CD4-positive, CD25-positive, alpha-beta regulatory T cell (primary cell): ENCODE results near the gene CALHM3. TPM values are rescaled to one million over a fixed set of nuclear protein-coding genes. Genes with fewer than 3 reads are reported as not detected.

Source experiments
- ATAC-seq, 2 donors: fragments of 150-1000 bp; cut with Tn5 transposase; one replicate each; pipeline ENCODE4 v1.10.0; 2021; ENCODE audit warnings: low read depth in 2 of 2, moderate number of reproducible peaks in 2 of 2, moderate library complexity in 1 of 2
- DNase-seq, 3 donors: peaks; one replicate each; pipeline versions ENCODE4 v3.0.0 to v3.0.0-alpha.2; 2012 to 2022; ENCODE audit warnings: mixed read lengths in 1 of 3
- H3K27ac ChIP-seq: one replicate; pipeline ENCODE4 v1.7.0; 2013; ENCODE audit warnings: mild to moderate bottlenecking, low read length; ENCODE audit not compliant: insufficient read depth, poor library complexity, severe bottlenecking
- H3K27me3 ChIP-seq: one replicate; pipeline ENCODE4 v1.7.0; 2013; ENCODE audit warnings: low read length; ENCODE audit not compliant: control insufficient read depth, insufficient read depth
- H3K36me3 ChIP-seq: one replicate; pipeline ENCODE4 v1.7.0; 2013; ENCODE audit warnings: mild to moderate bottlenecking, low read length, moderate library complexity; ENCODE audit not compliant: control insufficient read depth, insufficient read depth
- H3K4me1 ChIP-seq: 2 replicates; pipeline ENCODE4 v1.7.0; 2013; ENCODE audit warnings: mild to moderate bottlenecking, low read length; ENCODE audit not compliant: insufficient read depth, control insufficient read depth, poor library complexity, severe bottlenecking
- H3K4me3 ChIP-seq: one replicate; pipeline ENCODE4 v1.7.0; 2013; ENCODE audit warnings: low read depth, mild to moderate bottlenecking, low read length, moderate library complexity
- H3K9me3 ChIP-seq, 2 experiments: 1 replicate in 1 of 2; 2 replicates in 1 of 2; pipeline ENCODE4 v1.7.0; 2013; ENCODE audit warnings: low read length in 2 of 2, mild to moderate bottlenecking in 1 of 2, moderate library complexity in 1 of 2; ENCODE audit not compliant: control insufficient read depth in 2 of 2
- H3K27ac Mint-ChIP-seq, 3 donors: one replicate each; pipeline ENCODE4 v1.8.0; 2020 to 2022; ENCODE audit warnings: mild to moderate bottlenecking in 3 of 3, mixed read lengths in 3 of 3, moderate library complexity in 2 of 3
- H3K27me3 Mint-ChIP-seq: one replicate; pipeline ENCODE4 v1.8.0; 2022; ENCODE audit warnings: mild to moderate bottlenecking, mixed read lengths
- H3K36me3 Mint-ChIP-seq: one replicate; pipeline ENCODE4 v1.8.0; 2020; ENCODE audit warnings: mixed read lengths
- H3K4me1 Mint-ChIP-seq, 4 donors: one replicate each; pipeline ENCODE4 v1.8.0; 2020 to 2022; ENCODE audit warnings: mixed read lengths in 4 of 4, mild to moderate bottlenecking in 1 of 4
- H3K4me3 Mint-ChIP-seq, 4 donors: one replicate each; pipeline ENCODE4 v1.8.0; 2020 to 2022; ENCODE audit warnings: mild to moderate bottlenecking in 4 of 4, mixed read lengths in 4 of 4, moderate library complexity in 3 of 4
- H3K9me3 Mint-ChIP-seq, 7 donors: one replicate each; pipeline ENCODE4 v1.8.0; 2020 to 2022; ENCODE audit warnings: mixed read lengths in 7 of 7, mild to moderate bottlenecking in 3 of 7, moderate library complexity in 2 of 7
- polyA plus RNA-seq, 4 donors: library from polyadenylated mRNA; unstranded; fragments of 300-500 nt; fragmentation: Illumina TruSeq; gene quantifications; one replicate each; pipeline ENCODE4 v1.2.3, GENCODE V29; 2021
- total RNA-seq: library from RNA; stranded (reverse); gene quantifications from one replicate; pipeline ENCODE4 v1.2.3, GENCODE V29; 2022

Gene CALHM3
- total and polyA plus RNA-seq, 5 donors from 2014 or later, result not detected

DNA sequence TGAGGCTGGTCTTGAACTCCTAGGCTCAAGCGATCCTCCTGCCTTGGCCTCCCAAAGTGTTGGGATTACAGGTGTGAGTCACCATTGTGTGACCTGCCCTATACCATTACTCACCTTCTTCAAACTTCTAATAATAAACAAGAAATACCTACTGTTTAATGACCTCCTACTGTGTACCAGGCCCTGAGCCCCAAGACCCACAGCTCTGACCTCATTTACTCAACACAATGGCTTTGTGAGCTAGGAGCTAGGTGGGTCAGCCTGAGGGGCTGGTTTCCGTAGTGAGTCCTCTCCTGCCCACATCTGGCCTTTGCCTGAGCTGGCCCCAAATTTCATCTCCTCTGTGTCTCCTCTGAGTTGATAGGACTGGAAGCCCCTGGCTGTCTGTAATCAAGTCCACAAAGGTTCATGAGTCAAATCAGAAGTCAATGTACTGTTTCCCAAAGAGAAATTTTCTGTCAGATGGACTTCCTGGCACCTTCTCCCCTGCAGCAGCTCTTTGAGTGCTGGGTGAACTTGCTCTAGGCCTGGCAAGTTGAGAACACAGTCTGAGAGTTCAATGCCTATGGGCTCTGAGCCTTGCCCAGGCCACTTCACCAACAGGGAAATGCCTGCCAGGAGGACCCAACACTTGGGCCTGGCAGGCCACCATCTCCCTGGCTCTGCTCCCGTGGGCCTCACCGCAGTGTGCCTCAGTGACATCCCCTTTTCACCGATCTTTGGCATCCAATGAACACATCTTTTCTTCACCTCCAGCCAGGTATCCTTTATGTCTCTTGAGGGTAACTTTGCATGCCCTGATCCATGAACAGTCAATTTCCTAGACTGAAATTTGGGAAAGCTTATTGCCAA lies 38.4 kb upstream of the CALHM3 start:
- H3K36me3 Mint-ChIP-seq, result no peaks in the 10 kb centered on the region
- no peaks in the 10 kb centered on the region for H3K4me1 ChIP-seq
- H3K4me3 Mint-ChIP-seq, result no peak overlapping the region
- DNase-seq (no peak), ATAC-seq (no peak)
- no peak overlapping the region for H3K27ac ChIP-seq
- H3K36me3 ChIP-seq, result no peaks in the 10 kb centered on the region
- H3K27ac Mint-ChIP-seq, result peak overlapping the region in 1 of 3 donors; percentile 80
- peaks cover 0 to 2% (median 0%) of the 10 kb centered on the region in 7 donors for H3K9me3 Mint-ChIP-seq
- H3K27me3 ChIP-seq, result no peaks in the 10 kb centered on the region
- H3K4me3 ChIP-seq, result no peak overlapping the region
- no peaks in the 10 kb centered on the region for H3K9me3 ChIP-seq
- peaks cover 0 to 5% (median 1%) of the 10 kb centered on the region in 4 donors for H3K4me1 Mint-ChIP-seq
- peaks cover 14% of the 10 kb centered on the region for H3K27me3 Mint-ChIP-seq

DNA sequence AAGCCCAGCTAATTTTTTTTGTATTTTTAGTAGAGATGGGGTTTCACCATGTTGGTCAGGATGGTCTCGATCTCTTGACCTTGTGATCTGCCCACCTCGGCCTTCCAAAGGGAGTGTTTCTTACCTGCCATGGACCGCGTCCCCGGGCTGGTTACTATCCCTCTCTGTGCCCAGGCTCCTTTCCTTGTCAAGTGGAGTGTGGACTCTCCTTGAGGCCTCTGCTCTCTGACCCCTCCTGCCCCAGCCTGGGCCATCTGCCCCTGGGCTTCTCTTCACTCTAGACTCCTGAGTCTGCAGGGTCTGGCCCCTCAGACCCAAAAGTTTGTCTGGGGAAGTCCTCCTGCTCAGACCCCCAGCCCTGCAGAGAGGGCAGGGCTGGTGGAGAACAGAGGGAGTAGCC lies 35.2 kb upstream of the CALHM3 start:
- Histone ChIP-seq H3K27ac (no peak overlapping the region), H3K4me1 (no peaks in the 10 kb centered on the region), H3K4me3 (no peak overlapping the region), H3K36me3 (no peaks in the 10 kb centered on the region), H3K9me3 (no peaks in the 10 kb centered on the region), H3K27me3 (no peaks in the 10 kb centered on the region)
- DNase-seq (no peak), ATAC-seq (no peak)
- no peak overlapping the region for H3K4me3 Mint-ChIP-seq
- H3K36me3 Mint-ChIP-seq, result no peaks in the 10 kb centered on the region
- H3K27me3 Mint-ChIP-seq, result peaks cover 7% of the 10 kb centered on the region
- H3K4me1 Mint-ChIP-seq, result peaks cover 0 to 5% (median 1%) of the 10 kb centered on the region in 4 donors
- H3K9me3 Mint-ChIP-seq, result peaks cover 0 to 1% (median 0%) of the 10 kb centered on the region in 7 donors
- H3K27ac Mint-ChIP-seq, result no peak overlapping the region

- peaks cover 0 to 1% (median 0%) of the 10 kb centered on the region in 7 donors for H3K9me3 Mint-ChIP-seq
- Histone ChIP-seq H3K36me3 (no peaks in the 10 kb centered on the region), H3K4me1 (no peaks in the 10 kb centered on the region), H3K4me3 (no peak overlapping the region), H3K27me3 (no peaks in the 10 kb centered on the region), H3K27ac (no peak overlapping the region), H3K9me3 (no peaks in the 10 kb centered on the region)
- no peak overlapping the region for H3K4me3 Mint-ChIP-seq
- no peak for ATAC-seq
- H3K27me3 Mint-ChIP-seq, result peaks cover 4% of the 10 kb centered on the region
- no peak for DNase-seq
- no peak overlapping the region for H3K27ac Mint-ChIP-seq
- no peaks in the 10 kb centered on the region for H3K36me3 Mint-ChIP-seq
- peaks cover 0 to 5% (median 1%) of the 10 kb centered on the region in 4 donors for H3K4me1 Mint-ChIP-seq
Measured at GRCh38 chr10:103513380-103514060, 34.5 kb upstream of the CALHM3 start.

GRCh38 chr10:103512591-103513379 lies 33.7 kb upstream of the CALHM3 start:
- ATAC-seq, result no peak
- Mint-ChIP-seq H3K4me1 (peaks cover 0 to 5% (median 1%) of the 10 kb centered on the region in 4 donors), H3K4me3 (no peak overlapping the region), H3K9me3 (peaks cover 0 to 1% (median 0%) of the 10 kb centered on the region in 7 donors), H3K27me3 (peaks cover 4% of the 10 kb centered on the region), H3K36me3 (no peaks in the 10 kb centered on the region), H3K27ac (no peak overlapping the region)
- no peaks in the 10 kb centered on the region for H3K4me1 ChIP-seq
- DNase-seq, result no peak
- H3K36me3 ChIP-seq, result no peaks in the 10 kb centered on the region
- no peak overlapping the region for H3K4me3 ChIP-seq
- H3K27ac ChIP-seq, result no peak overlapping the region
- no peaks in the 10 kb centered on the region for H3K9me3 ChIP-seq
- no peaks in the 10 kb centered on the region for H3K27me3 ChIP-seq

- peaks cover 0 to 1% (median 0%) of the 10 kb centered on the region in 7 donors for H3K9me3 Mint-ChIP-seq
- ATAC-seq (no peak), DNase-seq (no peak)
- no peak overlapping the region for H3K4me3 ChIP-seq
- H3K27me3 Mint-ChIP-seq, result peaks cover 6% of the 10 kb centered on the region
- H3K36me3 Mint-ChIP-seq, result no peaks in the 10 kb centered on the region
- H3K36me3 ChIP-seq, result no peaks in the 10 kb centered on the region
- H3K27ac ChIP-seq, result no peak overlapping the region
- H3K9me3 ChIP-seq, result no peaks in the 10 kb centered on the region
- peaks cover 0 to 5% (median 1%) of the 10 kb centered on the region in 4 donors for H3K4me1 Mint-ChIP-seq
- no peaks in the 10 kb centered on the region for H3K4me1 ChIP-seq
- no peak overlapping the region for H3K4me3 Mint-ChIP-seq
- no peak overlapping the region for H3K27ac Mint-ChIP-seq
- H3K27me3 ChIP-seq, result no peaks in the 10 kb centered on the region
Measured at GRCh38 chr10:103512166-103512565, 33.1 kb upstream of the CALHM3 start.

DNA sequence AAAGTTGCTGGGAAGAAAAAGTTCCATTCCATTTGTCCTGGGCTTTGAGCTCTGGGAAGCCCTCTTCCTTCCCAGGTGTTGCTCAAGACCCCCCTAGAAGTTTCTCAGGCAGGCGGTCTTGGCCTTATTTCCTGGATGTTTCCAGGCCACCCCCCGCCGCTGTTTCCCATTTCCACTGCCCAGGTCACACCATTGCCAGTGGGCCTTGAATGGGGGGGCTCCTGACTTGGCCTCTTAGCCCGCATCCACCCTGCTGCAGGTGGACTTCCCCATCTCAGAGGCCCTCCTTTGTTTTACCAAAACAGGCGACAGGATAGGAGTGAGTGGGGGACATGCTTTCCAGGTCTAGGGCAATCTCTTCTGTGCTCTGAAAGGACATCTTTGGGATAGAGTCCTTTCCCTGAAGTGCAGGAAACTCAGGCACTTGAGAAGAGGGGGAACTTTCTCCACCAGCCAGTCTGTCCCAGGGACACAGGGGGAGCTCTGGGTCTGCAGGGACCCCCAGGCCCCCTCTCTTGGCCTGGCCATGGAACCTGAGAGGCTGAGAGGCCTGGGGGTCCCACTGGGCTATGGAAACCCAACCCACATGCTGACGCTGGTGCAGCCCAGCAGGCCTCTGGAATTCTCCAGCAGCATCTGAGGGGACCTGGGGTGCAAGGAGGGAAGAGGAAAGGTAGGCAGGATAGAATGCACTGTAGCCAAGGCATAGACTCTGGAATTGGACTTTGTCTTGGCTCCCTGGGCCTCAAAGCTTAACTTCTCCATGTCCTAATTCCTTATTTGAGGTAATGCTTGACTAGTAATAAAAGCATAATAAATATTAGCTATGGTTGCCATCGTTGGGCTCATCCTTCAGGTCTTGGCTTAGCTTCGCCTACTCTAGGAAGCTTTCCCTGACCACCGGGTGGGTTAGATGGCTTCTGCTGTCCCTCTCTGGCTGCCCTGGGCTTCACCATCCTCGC lies 32.0 kb upstream of the CALHM3 start:
- Histone ChIP-seq H3K36me3 (no peaks in the 10 kb centered on the region), H3K27ac (no peak overlapping the region), H3K27me3 (no peaks in the 10 kb centered on the region), H3K4me3 (no peak overlapping the region), H3K4me1 (no peaks in the 10 kb centered on the region), H3K9me3 (no peaks in the 10 kb centered on the region)
- Mint-ChIP-seq H3K27ac (no peak overlapping the region), H3K4me3 (no peak overlapping the region), H3K36me3 (no peaks in the 10 kb centered on the region), H3K27me3 (peaks cover 17% of the 10 kb centered on the region), H3K9me3 (peaks cover 0 to 1% (median 0%) of the 10 kb centered on the region in 7 donors), H3K4me1 (peaks cover 0 to 5% (median 1%) of the 10 kb centered on the region in 4 donors)
- ATAC-seq (no peak), DNase-seq (no peak)
